Endothelial cell (in vitro differentiated cells): ENCODE results near the gene SMIM26. TPM values are rescaled to one million over a fixed set of nuclear protein-coding genes. Genes with fewer than 3 reads are reported as not detected.

Source experiments
- DNase-seq: peaks from one replicate; pipeline ENCODE4 v3.0.0; 2021; ENCODE audit warnings: low spot score
- H3K27ac Mint-ChIP-seq: one replicate; pipeline ENCODE4 v1.8.0; 2021; ENCODE audit warnings: mixed read lengths, inconsistent platforms; ENCODE audit not compliant: unreplicated experiment
- H3K27me3 Mint-ChIP-seq: one replicate; pipeline ENCODE4 v1.8.0; 2021; ENCODE audit warnings: mild to moderate bottlenecking, moderate library complexity, mixed read lengths, inconsistent platforms; ENCODE audit not compliant: unreplicated experiment
- H3K36me3 Mint-ChIP-seq: one replicate; pipeline ENCODE4 v1.8.0; 2021; ENCODE audit warnings: mild to moderate bottlenecking, low read depth, mixed read lengths, inconsistent platforms; ENCODE audit not compliant: unreplicated experiment
- H3K4me1 Mint-ChIP-seq: one replicate; pipeline ENCODE4 v1.8.0; 2021; ENCODE audit warnings: mild to moderate bottlenecking, mixed read lengths, inconsistent platforms; ENCODE audit not compliant: unreplicated experiment
- H3K4me3 Mint-ChIP-seq: one replicate; pipeline ENCODE4 v1.8.0; 2021; ENCODE audit warnings: mild to moderate bottlenecking, mixed read lengths, inconsistent platforms; ENCODE audit not compliant: unreplicated experiment
- H3K9me3 Mint-ChIP-seq: one replicate; pipeline ENCODE4 v1.8.0; 2021; ENCODE audit warnings: mixed read lengths, inconsistent platforms; ENCODE audit not compliant: unreplicated experiment
- CTCF ChIP-seq: fragments of 200-600 bp; sonication (generic); IDR thresholded peaks from one replicate; pipeline ENCODE4 v1.5.0; 2021; ENCODE audit warnings: antibody characterized with exemption; ENCODE audit not compliant: unreplicated experiment
- total RNA-seq: library from RNA; stranded (reverse); fragmentation: NEBNext Ultra II Directional; extraction: Animal tissue kit (Norgen Biotek cat#: 25700); gene quantifications from one replicate; pipeline ENCODE4 v1.2.1, GENCODE V29; 2021; ENCODE audit not compliant: unreplicated experiment

The SMIM26 gene
- total RNA-seq, 1 donor from 2014 or later: 41.0 TPM

DNA sequence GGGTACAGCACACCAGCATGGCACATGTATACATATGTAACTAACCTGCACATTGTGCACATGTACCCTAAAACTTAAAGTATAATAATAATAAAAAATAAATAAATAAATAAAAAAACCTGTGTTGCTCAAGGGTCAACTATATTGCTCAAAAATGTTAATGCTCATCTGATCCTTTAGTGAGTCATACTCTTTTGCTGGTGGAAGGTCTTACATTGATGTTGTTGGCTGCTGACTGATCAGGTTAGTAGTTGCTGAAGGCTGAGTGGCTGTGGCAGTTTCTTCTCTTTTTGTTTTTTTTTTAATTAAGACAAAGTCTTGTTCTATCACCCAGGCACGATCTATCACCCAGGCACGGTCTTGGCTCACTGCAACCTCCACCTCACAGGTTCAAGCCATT is 29.6 kb upstream of the SMIM26 start:
- no peak for TF ChIP-seq CTCF
- Mint-ChIP-seq H3K27ac (no peak overlapping the region), H3K27me3 (peaks cover 2% of the 10 kb centered on the region), H3K4me3 (no peak overlapping the region), H3K9me3 (no peaks in the 10 kb centered on the region), H3K36me3 (peaks cover 27% of the 10 kb centered on the region), H3K4me1 (no peaks in the 10 kb centered on the region)
- DNase-seq: no peak

GRCh38 chr20:18541741-18542140 is 25.5 kb upstream of the SMIM26 start:
- H3K36me3 Mint-ChIP-seq: peaks cover 33% of the 10 kb centered on the region
- TF ChIP-seq CTCF: no peak
- no peaks in the 10 kb centered on the region for H3K4me1 Mint-ChIP-seq

GRCh38 chr20:18543216-18543615 is 24.0 kb upstream of the SMIM26 start:
- Mint-ChIP-seq H3K9me3 (no peaks in the 10 kb centered on the region), H3K27ac (no peak overlapping the region), H3K4me1 (no peaks in the 10 kb centered on the region), H3K36me3 (peaks cover 35% of the 10 kb centered on the region), H3K4me3 (no peak overlapping the region), H3K27me3 (no peaks in the 10 kb centered on the region)
- TF ChIP-seq CTCF: no peak
- DNase-seq: no peak

More at GRCh38 chr20:18541741-18542140, 25.5 kb upstream of the SMIM26 start:
- no peak overlapping the region for H3K4me3 Mint-ChIP-seq
- peaks cover 2% of the 10 kb centered on the region for H3K27me3 Mint-ChIP-seq
- no peak for DNase-seq
- H3K27ac Mint-ChIP-seq: no peak overlapping the region
- H3K9me3 Mint-ChIP-seq: no peaks in the 10 kb centered on the region

DNA sequence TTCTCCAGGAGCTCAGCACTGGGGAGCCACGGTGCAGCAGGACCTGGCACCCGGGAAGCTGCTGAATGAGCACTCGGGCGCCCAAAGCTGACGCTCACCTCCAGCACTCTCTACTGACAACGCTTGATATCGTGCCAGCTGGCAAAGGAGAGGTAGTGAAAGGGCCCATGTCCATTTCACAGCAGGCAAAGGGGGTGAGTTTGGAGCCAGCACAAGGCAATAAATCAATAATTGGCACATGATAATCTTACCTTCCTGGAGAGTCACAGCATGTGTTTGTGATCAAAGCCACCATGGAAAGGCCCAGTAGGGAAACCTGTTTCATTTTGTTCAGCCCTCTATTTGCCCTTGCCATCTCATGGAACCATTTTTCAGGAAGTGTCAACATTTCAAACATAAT is 23.3 kb upstream of the SMIM26 start:
- TF ChIP-seq CTCF: no peak
- H3K4me3 Mint-ChIP-seq: no peak overlapping the region
- H3K4me1 Mint-ChIP-seq: no peaks in the 10 kb centered on the region
- H3K9me3 Mint-ChIP-seq: no peaks in the 10 kb centered on the region
- no peaks in the 10 kb centered on the region for H3K27me3 Mint-ChIP-seq
- DNase-seq: no peak
- peaks cover 35% of the 10 kb centered on the region for H3K36me3 Mint-ChIP-seq
- no peak overlapping the region for H3K27ac Mint-ChIP-seq

DNA sequence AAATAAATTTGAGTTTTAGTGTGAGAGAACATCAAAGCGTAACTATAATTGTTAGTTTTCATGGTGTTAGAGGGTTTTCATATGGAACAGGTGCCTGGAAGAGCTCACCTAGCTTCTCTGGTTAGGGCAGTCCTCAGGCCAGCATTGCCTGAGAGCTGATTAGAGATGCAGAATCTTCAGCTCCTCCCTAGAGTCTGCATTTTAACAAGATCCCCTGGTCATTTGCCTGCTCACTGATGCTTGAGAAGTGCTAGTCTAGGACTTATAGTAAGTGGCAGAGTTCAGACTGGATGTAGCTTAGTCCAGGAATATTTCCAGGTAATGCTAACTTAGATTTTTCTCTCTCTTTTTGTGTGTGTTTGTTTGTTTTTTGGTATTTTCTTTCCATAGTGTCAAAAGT is 21.7 kb upstream of the SMIM26 start:
- Mint-ChIP-seq H3K36me3 (peaks cover 30% of the 10 kb centered on the region), H3K27ac (no peak overlapping the region), H3K4me1 (no peaks in the 10 kb centered on the region), H3K4me3 (no peak overlapping the region), H3K9me3 (no peaks in the 10 kb centered on the region), H3K27me3 (no peaks in the 10 kb centered on the region)
- no peak for TF ChIP-seq CTCF
- no peak for DNase-seq
